Trophoblast cell (in vitro differentiated cells and primary cell): ENCODE results near the gene LPP.

Experiments
- DNase-seq, 2 donors: peaks; one replicate each; pipeline ENCODE4 v3.0.0-alpha.2; 2016
- H2AFZ ChIP-seq: 2 replicates; pipeline ENCODE4 v1.6.1; 2013; ENCODE audit warnings: low read length, moderate library complexity, mild to moderate bottlenecking; ENCODE audit not compliant: insufficient read depth, poor library complexity
- H2AK5ac ChIP-seq: 2 replicates; pipeline ENCODE4 v1.6.1; 2013; ENCODE audit warnings: mild to moderate bottlenecking, low read length
- H2BK120ac ChIP-seq: 2 replicates; pipeline ENCODE4 v1.6.1; 2013; ENCODE audit warnings: low read length, mild to moderate bottlenecking, moderate library complexity; ENCODE audit not compliant: insufficient read depth, poor library complexity
- H2BK12ac ChIP-seq: 2 replicates; pipeline ENCODE4 v1.6.1; 2013; ENCODE audit warnings: mild to moderate bottlenecking, low read length, moderate library complexity
- H2BK5ac ChIP-seq: 2 replicates; pipeline ENCODE4 v1.6.1; 2013; ENCODE audit warnings: low read length, low read depth, moderate library complexity, mild to moderate bottlenecking; ENCODE audit not compliant: poor library complexity
- H3K14ac ChIP-seq: 2 replicates; pipeline ENCODE4 v1.6.1; 2013; ENCODE audit warnings: mild to moderate bottlenecking, low read length
- H3K18ac ChIP-seq: 2 replicates; pipeline ENCODE4 v1.6.1; 2013; ENCODE audit warnings: mild to moderate bottlenecking, low read length
- H3K23ac ChIP-seq: 2 replicates; pipeline ENCODE4 v1.6.1; 2013; ENCODE audit warnings: low read length
- H3K27ac ChIP-seq: 2 replicates; pipeline ENCODE4 v1.5.1; 2013; ENCODE audit warnings: low read depth, mild to moderate bottlenecking, inconsistent platforms, low read length, moderate library complexity
- H3K27me3 ChIP-seq: 2 replicates; pipeline ENCODE4 v1.6.1; 2013; ENCODE audit warnings: inconsistent platforms, mild to moderate bottlenecking, low read length, moderate library complexity; ENCODE audit not compliant: insufficient read depth
- H3K36me3 ChIP-seq, 2 experiments: 1 replicate in 1 of 2; 2 replicates in 1 of 2; pipeline ENCODE4 v1.6.1; 2013; ENCODE audit warnings: low read length in 2 of 2, mild to moderate bottlenecking in 2 of 2, moderate library complexity in 1 of 2; ENCODE audit not compliant: insufficient read depth in 2 of 2, control insufficient read depth in 1 of 2
- H3K4ac ChIP-seq: 2 replicates; pipeline ENCODE4 v1.6.1; 2013; ENCODE audit warnings: low read depth, mild to moderate bottlenecking, low read length, moderate library complexity
- H3K4me1 ChIP-seq, 2 experiments: 1 replicate in 1 of 2; 2 replicates in 1 of 2; pipeline ENCODE4 v1.6.1; 2013; ENCODE audit warnings: low read length in 2 of 2, mild to moderate bottlenecking in 2 of 2, moderate library complexity in 1 of 2; ENCODE audit not compliant: insufficient read depth in 2 of 2, control insufficient read depth in 1 of 2
- H3K4me2 ChIP-seq: 2 replicates; pipeline ENCODE4 v1.6.1; 2013; ENCODE audit warnings: inconsistent platforms, mild to moderate bottlenecking, low read length, moderate library complexity
- H3K4me3 ChIP-seq: 2 replicates; pipeline ENCODE4 v1.5.1; 2013; ENCODE audit warnings: mild to moderate bottlenecking, low read depth, low read length, inconsistent platforms
- H3K79me1 ChIP-seq: one replicate; pipeline ENCODE4 v1.6.1; 2013; ENCODE audit warnings: low read length
- H3K79me2 ChIP-seq: 2 replicates; pipeline ENCODE4 v1.6.1; 2013; ENCODE audit warnings: low read length, mild to moderate bottlenecking; ENCODE audit not compliant: control insufficient read depth, insufficient read depth, poor library complexity
- H3K9ac ChIP-seq: 2 replicates; pipeline ENCODE4 v1.6.1; 2013; ENCODE audit warnings: mild to moderate bottlenecking, low read length
- H3K9me3 ChIP-seq: 2 replicates; pipeline ENCODE4 v1.6.1; 2013; ENCODE audit warnings: low read depth, mild to moderate bottlenecking, control low read depth, inconsistent platforms, low read length; ENCODE audit not compliant: insufficient read depth
- H4K12ac ChIP-seq: 2 replicates; pipeline ENCODE4 v1.6.1; 2013; ENCODE audit warnings: low read depth, mild to moderate bottlenecking, low read length, moderate library complexity
- H4K8ac ChIP-seq: 2 replicates; pipeline ENCODE4 v1.6.1; 2013; ENCODE audit warnings: low read depth, mild to moderate bottlenecking, low read length, moderate library complexity
- H4K91ac ChIP-seq: one replicate; pipeline ENCODE4 v1.6.1; 2013; ENCODE audit warnings: low read depth, mild to moderate bottlenecking, low read length, moderate library complexity
- WGBS: extraction: QIAGEN DNeasy Blood & Tissue Kit; methylation state at CpG from one replicate; pipeline ENCODE4 v1.1.7; 2013; ENCODE audit warnings: missing lambda C conversion rate; ENCODE audit not compliant: insufficient read length, insufficient coverage; ENCODE audit errors: extremely low coverage; 5-methylcytosine and 5-hydroxymethylcytosine counted together

The LPP gene

DNA sequence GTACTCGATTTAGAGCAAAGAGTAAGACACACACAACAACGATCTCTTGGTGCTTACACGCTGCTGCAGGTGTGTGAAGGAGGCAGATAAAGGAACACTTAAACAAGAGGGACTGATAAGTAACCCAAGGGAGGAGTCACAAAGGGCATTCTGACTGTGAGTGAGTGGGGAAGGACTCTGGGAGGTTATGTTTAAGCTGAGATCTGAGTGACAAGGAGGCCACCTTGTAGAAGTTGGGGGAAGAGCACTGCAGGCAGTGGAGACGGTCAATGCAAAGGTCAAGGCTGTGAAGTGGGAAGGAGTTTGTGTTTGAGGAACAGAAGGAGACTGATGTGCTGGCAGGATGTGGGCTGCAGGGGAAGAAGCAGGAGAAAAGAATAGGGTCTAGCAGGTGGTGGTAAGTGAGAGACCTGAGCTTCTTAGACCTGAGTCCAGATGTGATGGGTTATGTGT lies 63.1 kb downstream of the LPP start:
- Histone ChIP-seq H3K9ac (no peak overlapping the region), H3K9me3 (no peaks in the 10 kb centered on the region), H3K27ac (no peak overlapping the region), H3K36me3 (no peaks in the 10 kb centered on the region), H4K8ac (no peak overlapping the region), H3K18ac (no peak overlapping the region), H4K91ac (no peak overlapping the region), H2BK120ac (no peak overlapping the region), H2AK5ac (no peak overlapping the region), H3K27me3 (no peaks in the 10 kb centered on the region), H3K4me1 (peaks cover 3 to 12% of the 10 kb centered on the region in 2 experiments), H2BK5ac (no peak overlapping the region), H3K79me2 (peaks cover 2% of the 10 kb centered on the region), H3K23ac (no peak overlapping the region), H3K4ac (peak overlapping the region; percentile 25), H4K12ac (no peak overlapping the region), H3K79me1 (peaks cover 3% of the 10 kb centered on the region), H3K4me2 (no peak overlapping the region), H2BK12ac (no peak overlapping the region), H3K14ac (no peak overlapping the region), H2AFZ (no peak overlapping the region), H3K4me3 (no peak overlapping the region)
- DNase-seq = no peak
- whole genome bisulfite sequencing = no CpG with 5 or more reads among the region's 4 CpGs

DNA sequence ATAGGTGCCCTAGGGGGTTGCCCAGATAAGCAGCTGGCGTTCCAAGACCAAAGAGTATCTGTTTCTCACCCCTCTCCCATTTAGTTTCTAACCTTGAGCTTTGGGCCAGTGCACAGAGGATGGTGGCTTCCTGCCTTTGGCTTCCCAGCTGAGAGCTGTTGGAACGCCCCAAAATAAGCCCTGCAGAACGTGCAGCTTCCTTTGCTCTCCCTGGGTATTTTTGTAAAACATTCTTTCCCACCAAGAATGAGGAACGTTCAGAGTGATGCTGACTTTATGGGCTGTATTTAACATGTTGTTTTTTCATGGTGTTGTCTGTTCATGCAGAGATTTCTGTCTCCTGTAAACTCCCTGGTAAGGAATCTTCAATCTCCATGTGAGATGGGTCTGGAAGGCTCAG lies 63.8 kb downstream of the LPP start:
- no peaks in the 10 kb centered on the region for H3K27me3 ChIP-seq
- no peak overlapping the region for H2BK5ac ChIP-seq
- H4K8ac ChIP-seq = no peak overlapping the region
- no peak overlapping the region for H2AFZ ChIP-seq
- H3K27ac ChIP-seq = no peak overlapping the region
- H3K36me3 ChIP-seq = no peaks in the 10 kb centered on the region
- no peak overlapping the region for H3K4ac ChIP-seq
- no peaks in the 10 kb centered on the region for H3K9me3 ChIP-seq
- H3K79me1 ChIP-seq = peaks cover under 1% of the 10 kb centered on the region
- H4K91ac ChIP-seq = no peak overlapping the region
- H3K9ac ChIP-seq = no peak overlapping the region
- no peak overlapping the region for H3K4me3 ChIP-seq
- H3K18ac ChIP-seq = no peak overlapping the region
- H2BK12ac ChIP-seq = no peak overlapping the region
- H3K4me1 ChIP-seq = peaks cover under 1 to 10% of the 10 kb centered on the region in 2 experiments
- H3K23ac ChIP-seq = no peak overlapping the region
- H3K4me2 ChIP-seq = no peak overlapping the region
- H4K12ac ChIP-seq = no peak overlapping the region
- H2BK120ac ChIP-seq = no peak overlapping the region
- H3K79me2 ChIP-seq = peaks cover under 1% of the 10 kb centered on the region
- WGBS = no CpG with 5 or more reads among the region's 4 CpGs
- H3K14ac ChIP-seq = no peak overlapping the region
- no peak overlapping the region for H2AK5ac ChIP-seq
- DNase-seq = no peak

DNA sequence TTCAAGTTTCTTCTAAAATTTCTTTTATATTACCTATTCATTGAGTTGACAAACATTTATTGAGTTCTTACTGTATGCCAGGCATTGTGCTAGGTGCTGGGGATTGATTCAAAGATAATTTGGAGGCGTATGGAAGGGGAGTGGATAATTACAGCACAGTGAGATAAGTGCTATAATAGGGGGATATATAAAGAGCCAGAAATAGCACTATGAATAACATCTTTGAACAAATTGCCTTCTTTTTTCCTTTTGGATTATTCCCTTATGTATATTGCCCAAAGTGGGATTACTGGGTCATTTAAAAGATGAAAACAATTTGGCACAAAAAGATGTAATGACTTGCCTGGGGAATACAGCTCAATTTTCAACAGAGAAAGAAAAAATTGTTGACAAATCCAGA lies 64.6 kb downstream of the LPP start:
- no peak overlapping the region for H3K9ac ChIP-seq
- no peak overlapping the region for H3K18ac ChIP-seq
- no CpG with 5 or more reads among the region's 1 CpG for WGBS
- no peaks in the 10 kb centered on the region for H3K9me3 ChIP-seq
- H3K27me3 ChIP-seq = no peaks in the 10 kb centered on the region
- no peak overlapping the region for H4K91ac ChIP-seq
- H3K4ac ChIP-seq = no peak overlapping the region
- no peaks in the 10 kb centered on the region for H3K36me3 ChIP-seq
- H3K79me1 ChIP-seq = no peaks in the 10 kb centered on the region
- H3K23ac ChIP-seq = no peak overlapping the region
- H2BK5ac ChIP-seq = no peak overlapping the region
- no peak overlapping the region for H2AK5ac ChIP-seq
- no peak overlapping the region for H3K14ac ChIP-seq
- no peak overlapping the region for H2AFZ ChIP-seq
- H3K4me2 ChIP-seq = no peak overlapping the region
- no peak overlapping the region for H4K8ac ChIP-seq
- H3K4me3 ChIP-seq = no peak overlapping the region
- no peaks in the 10 kb centered on the region for H3K79me2 ChIP-seq
- peaks cover 0 to 6% of the 10 kb centered on the region in 2 experiments for H3K4me1 ChIP-seq
- H4K12ac ChIP-seq = no peak overlapping the region
- H3K27ac ChIP-seq = no peak overlapping the region
- no peak overlapping the region for H2BK12ac ChIP-seq
- no peak for DNase-seq
- H2BK120ac ChIP-seq = no peak overlapping the region

DNA sequence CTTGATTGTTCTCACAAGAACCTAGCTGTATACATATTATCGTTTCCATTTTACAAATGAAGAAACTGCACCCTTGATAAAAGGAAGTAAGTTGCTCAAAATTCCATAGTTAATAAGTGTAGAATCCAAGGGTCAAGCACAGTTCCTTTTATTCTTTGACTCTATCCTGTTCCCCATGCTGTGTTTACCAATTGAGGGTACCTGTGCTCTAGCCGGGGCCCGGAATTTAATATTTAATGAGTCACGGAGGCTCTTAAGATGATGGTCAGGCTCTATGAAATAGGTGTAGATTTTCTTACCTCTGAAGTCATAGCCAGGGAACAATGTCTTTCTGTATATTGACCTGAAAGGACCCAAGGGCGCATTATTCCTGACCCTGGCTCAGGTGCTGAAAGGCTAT lies 65.2 kb downstream of the LPP start:
- Histone ChIP-seq H3K14ac (no peak overlapping the region), H4K8ac (no peak overlapping the region), H3K23ac (no peak overlapping the region), H2AK5ac (no peak overlapping the region), H3K27ac (no peak overlapping the region), H3K79me1 (no peaks in the 10 kb centered on the region), H3K79me2 (no peaks in the 10 kb centered on the region), H3K4ac (no peak overlapping the region), H4K91ac (no peak overlapping the region), H3K4me3 (no peak overlapping the region), H3K27me3 (no peaks in the 10 kb centered on the region), H2BK120ac (no peak overlapping the region), H3K36me3 (no peaks in the 10 kb centered on the region), H3K4me1 (peaks cover 2 to 6% of the 10 kb centered on the region in 2 experiments), H3K9me3 (no peaks in the 10 kb centered on the region), H4K12ac (no peak overlapping the region), H3K9ac (no peak overlapping the region), H2BK12ac (no peak overlapping the region), H3K4me2 (no peak overlapping the region), H2BK5ac (no peak overlapping the region), H2AFZ (no peak overlapping the region), H3K18ac (no peak overlapping the region)
- WGBS = no CpG with 5 or more reads among the region's 5 CpGs
- DNase-seq = no peak
